NCI-H524 (cell line): Measurements from ENCODE around the gene SLC2A6.

Experiments
- DNase-seq, 2 experiments: peaks; one replicate each; lab custom pipeline; 2025; lab: John Stamatoyannopoulos, UW

The SLC2A6 gene

DNA sequence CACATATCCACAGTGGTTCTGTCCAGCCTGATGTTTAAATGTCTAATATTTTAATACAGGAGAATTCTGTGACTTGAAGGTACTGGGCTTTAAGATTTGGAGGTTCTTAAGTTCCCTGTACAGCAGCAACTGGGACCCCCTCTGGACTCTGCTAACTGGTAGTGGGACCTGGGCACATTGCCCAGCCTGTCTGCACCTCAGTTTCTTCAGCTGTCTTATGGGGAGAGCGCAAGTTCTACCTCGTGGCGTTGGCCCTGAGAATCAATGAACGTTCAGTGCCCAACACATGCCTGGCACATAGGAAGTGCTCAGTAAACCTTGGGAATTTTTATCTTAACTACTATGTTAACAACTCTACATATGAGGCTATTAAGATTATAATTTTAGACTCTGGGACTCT is 1.4 kb downstream of the SLC2A6 start:
- no peak for DNase-seq

DNA sequence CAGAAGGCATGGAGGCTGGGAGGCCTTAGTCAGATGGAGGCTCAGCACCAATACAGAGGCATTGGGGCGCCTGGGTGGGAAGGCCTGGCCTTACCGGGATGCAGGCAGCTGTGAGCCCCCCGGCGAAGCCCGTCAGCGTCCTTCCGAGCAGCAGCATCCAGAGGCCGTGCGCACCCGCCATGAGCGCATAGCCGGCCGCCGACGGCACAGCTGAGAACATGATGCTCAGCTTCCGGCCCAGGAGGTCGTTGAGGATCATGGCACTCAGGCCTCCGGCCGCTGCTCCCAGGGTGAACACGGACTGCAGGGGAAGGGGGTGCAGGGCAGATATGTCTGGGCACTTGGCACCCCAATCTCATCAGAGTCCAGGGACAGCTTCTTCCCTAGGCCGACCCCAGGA is 2.0 kb downstream of the SLC2A6 start:
- DNase-seq, result no peak

DNA sequence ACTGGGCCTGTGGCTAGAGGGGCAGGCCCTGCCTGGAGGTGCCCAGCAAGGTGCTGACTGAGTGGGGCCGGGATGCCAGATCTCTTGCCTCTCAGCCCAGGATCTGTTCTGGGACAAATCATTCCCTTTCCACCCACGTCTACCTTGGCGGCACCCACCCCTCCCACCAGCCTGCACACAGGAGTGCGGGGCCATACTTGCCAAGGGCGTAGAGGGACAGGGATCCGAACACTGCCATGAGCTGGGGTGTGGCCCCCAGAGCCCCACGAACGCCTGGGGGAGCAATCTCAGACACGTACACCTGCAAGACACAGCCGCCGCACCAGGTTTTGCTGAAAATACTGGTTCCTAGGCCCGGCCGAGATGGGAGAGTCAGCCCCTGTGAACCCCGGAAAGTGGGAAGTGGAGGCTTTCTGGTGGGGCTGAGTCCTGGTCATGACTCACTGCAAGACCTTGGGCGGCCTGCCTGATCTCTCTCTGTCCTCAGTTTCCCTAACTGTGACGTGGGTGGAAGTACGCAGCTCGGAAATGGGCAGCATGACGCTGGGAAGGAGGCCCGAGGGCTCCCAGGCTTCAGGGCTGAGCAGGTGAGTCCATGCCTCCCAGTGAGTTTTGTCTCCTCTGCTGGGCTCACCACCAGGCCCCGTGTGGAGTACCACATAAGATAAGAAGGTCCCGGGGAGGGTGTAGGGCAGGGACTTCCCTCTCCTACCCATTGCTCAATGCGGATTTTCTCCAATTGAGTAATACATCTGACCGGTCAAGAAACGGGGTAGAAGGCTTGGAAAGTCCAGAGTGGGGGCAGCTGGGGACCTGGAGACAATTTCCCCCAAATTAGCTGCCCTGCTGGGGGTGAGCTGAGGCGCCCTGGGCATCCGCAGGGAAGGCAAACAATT is 2.6 kb downstream of the SLC2A6 start:
- DNase-seq, result no peak

DNA sequence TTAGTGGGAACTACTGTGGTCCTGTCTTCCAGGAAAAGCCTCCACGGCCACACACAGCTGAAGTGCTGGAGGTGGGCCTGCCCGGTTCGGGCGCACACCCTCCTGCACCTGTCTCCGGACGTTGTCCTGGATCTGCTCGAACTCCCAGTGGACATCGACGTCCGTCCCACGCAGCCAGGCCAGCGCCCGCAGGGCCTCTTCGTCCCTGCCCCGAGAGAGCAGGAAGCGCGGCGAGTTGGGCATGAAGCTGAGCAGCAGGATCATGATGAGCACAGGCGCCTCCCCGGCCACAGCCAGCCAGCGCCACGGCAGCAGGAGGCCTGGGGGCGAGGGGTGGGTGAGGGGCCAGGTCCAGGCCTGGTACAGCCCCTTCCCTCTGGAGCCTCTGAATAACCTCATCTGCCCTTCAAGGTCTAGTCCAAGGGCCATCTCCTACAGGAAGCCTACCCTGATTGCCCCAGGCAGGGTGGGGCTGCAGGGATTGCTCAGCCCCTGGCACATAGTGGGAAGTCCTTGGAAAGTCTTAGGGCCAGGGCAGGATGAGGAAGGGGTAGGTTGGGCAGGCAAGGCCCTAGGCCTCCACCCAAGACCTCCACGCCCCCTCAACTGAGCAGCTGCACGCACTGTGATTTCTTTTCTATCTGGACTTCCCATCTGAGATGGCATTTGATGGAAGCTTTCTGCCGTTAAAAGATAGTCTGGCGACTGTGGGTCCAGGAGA is 3.4 kb downstream of the SLC2A6 start:
- no peak for DNase-seq

DNA sequence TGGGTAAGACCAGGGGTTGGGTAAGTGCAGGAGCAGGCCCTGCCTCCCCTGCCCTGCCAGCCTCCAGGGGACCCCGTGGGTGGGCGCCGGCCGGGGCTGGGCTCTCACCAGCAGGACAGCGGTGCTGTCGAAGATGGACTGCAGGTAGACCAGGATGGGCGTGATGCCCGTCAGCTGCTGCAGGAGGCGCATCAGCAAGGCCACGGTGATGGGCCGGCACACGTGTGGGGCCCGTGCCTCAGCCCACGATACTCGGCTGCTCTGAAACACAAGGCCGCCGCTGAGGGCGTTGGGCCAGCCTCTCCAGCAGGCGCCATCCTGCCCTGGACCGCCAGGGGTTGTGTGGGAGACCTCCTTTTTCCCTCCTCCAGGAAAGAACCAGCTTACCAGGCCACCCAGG is 4.0 kb downstream of the SLC2A6 start:
- no peak for DNase-seq

DNA sequence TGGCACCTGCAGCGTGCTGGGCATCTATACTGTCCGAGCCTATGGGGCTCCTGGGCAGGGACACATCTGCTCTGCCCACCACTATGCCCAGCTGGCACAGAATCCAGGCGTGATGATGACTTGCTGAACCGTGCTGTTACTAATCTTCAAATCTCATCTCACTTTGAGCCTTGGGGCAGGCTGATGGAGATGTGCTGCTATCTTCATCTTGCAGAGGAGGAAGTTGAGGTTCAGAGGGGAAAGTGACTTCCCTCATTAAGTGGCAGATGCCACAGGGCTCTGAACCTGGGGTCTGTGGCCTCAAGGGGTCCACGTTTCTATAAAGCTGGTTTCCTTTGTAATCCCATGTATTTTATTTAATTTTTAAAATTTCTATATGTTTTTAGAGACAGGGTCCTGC is 4.7 kb downstream of the SLC2A6 start:
- no peak for DNase-seq

DNA sequence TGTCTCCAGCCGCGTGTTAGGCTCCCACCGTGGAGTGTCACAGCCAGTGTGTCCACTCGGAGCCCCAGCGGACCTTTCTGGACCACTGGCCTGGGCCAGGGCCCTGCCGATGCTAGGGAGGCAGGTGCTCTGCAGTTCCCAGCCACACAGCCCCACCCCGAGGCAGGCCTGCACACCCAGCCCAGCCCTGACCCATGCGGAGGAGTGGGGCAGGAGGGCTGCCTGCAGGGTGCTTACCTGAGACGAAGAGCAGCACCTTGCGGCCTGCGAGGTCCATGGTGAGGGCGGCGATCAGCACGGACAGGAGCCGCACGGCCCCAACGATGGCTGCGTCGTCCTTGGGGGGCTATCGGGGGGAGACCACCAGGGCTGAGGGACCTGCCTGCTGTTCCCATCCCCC is 5.2 kb downstream of the SLC2A6 start:
- DNase-seq, result no peak

DNA sequence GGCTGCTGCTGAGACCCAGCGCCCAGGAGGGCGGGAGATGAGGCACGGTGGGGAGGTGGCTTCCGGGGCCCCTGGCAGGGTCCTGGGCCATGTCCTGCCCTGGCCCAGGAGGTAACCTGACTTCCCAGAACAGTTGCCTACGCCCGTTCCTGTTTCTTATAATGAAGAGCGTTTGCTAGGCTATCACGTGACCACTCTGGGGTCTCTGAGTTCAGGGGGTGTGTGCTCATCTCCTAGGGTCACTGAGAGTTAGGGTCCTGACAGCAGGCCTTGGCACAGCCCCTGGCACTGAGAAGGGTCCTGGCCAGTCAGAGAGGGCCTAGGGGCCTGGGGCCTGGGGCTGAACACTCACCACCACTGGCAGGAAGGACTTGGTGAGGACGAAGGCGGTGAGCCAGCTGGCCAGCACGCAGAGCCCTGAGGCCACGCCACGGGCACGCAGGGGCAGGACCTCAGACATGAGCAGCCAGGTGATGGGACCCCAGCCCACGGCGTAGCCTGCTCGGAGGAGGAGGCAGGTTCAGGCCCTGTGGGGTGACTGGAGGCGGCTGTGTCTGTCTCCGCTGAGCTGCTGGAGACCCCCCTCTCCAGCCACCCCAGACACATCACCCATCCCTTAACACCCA is 6.0 kb downstream of the SLC2A6 start:
- no peak for DNase-seq

DNA sequence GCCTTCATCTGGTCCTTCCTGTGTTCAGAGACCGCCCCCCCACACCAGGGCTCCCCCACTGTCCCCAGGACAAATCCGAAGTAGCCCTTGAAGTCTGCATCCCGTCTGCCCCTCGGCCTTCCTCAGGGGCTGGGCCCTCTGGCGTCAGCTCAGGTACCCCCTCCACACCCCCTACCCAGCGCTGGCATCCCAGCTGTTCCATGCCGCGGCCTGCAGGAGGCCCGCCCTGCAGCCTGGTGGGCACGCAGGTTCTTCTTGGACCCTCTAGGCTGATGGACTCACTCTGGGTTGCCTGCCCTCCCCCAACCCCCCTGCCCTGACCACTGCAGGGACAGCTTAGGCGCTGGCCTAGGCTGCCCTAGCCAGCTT is 6.6 kb downstream of the SLC2A6 start:
- DNase-seq, result no peak

DNA sequence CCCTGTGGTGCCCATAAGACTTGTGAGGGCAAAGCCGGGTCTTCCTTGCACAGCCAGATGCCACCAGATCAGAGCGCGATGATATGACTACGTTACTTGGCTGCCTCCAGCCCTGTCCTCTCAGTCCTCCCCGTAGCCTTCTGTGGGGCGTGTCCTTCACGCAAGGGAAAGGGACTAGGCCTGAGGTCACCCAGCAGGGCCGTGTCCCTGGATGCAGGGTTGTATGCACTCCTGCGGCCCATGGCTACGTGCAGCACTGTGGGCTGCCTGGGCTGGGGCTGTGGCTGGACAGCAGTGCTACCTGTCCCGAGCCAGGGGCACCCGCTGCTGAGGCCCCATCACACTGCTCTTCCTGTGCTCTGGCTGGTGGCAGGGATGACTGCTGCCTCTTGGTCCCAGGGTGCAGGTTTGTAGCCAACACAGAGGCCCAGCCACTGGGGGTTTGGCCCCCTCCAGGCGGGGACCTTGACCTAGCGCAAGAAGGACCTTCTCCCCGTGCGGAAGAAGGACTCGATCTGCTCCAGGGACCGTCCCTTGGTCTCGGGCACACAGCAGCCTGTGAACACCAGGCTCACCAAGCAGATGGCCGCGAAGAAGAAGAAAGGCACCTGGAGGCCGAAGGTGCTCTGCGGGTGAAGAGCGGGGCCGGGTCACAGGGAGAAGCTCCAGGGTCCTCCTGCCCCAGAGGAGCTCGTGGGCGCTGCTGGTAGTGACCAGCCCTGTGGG is 7.2 kb downstream of the SLC2A6 start:
- DNase-seq, result no peak

DNA sequence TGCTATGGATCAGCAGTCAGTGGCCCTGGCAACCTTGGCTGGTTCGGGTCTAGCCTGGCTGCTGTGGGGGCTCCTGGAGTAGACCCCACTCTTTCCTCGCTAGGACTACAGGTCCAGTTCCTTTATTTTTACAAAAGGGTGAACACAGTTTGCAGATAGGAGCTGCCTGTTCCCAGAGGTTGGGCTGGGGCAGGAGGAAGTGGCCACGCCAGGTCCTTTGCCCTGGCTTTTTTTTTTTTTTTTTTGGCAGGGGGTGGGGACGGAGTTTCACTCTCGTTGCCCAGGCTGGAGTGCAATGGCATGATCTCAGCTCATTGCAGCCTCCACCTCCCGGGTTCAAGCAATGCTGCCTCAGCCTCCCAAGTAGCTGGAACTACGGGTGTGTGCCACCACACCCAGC is 7.9 kb downstream of the SLC2A6 start:
- DNase-seq, result no peak

DNA sequence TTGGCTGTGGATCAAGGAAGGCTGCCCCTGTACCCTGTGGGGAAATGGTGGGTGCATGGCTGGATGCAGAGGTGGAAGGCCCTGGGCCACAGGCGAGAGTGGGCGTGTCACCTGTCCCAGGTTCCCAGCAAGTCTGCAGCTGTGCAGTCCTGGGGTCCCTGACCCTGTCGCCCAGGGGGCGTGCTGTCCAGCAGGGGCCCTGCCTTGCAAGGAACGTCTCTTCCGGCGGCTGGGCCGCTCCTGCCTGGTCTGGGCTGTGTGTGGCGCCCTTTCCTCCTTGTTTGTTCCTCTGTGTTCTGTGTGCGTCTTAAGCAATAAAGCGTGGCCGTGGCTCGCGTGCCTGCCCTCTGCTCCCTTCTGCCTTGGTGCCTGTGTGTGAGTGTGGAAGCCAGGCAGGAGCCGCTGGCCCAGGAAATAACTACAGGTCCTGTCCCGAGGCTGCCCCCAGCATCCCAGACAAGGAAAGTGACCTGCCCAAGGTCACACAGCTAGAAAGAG is 8.4 kb downstream of the SLC2A6 start:
- DNase-seq, result no peak

DNA sequence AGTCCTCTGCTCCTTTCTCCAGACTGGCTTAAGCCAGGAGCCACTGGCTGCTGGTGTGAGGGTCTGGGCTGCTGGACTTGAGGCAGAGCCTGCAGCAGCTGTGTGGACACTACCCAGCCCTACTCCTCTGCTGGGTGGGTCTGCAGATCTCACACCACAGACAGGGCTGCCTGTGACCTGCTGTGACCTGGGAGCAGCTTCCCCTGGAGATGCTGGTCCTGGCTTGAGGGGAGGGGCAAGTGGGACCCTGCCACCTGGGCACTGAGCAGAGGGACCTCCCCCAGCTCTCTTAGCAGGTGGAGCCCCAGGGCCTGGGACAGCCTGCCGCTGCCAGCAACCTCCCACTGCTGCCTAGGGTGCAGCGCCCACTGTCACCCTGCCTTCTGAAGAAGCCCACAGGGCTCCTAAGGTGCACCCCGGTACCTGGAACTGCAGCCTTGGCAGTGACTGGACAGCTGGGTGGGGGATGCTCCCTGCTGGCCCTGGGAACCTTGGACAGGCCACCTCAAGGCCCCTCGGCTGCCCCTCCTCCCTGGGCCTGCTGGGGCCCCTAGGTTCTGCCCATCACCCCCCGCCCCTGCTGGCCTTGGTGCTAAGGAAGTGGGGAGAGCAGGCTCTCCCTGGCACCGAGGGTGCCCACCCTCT is 10.0 kb downstream of the SLC2A6 start:
- DNase-seq, result no peak

DNA sequence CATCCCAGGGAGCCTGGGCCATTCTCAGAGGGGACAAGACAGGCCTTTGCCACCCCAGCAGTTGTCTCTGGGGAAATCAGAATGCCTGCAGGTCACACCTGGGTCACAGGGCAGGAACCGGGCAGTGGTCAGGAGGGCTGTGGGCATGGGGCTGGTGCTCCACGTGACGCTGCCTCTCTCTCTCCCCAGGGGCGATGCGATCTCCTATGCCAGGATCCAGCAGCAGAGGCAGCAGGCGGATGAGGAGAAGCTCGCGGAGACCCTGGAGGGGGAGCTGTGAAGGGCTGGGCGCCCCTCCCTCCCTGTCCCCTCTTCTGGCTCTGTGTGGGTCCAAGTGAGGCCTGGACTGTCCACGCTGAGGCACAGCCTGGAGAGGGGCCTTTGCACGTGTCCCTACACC is 10.5 kb downstream of the SLC2A6 start:
- DNase-seq, result no peak

DNA sequence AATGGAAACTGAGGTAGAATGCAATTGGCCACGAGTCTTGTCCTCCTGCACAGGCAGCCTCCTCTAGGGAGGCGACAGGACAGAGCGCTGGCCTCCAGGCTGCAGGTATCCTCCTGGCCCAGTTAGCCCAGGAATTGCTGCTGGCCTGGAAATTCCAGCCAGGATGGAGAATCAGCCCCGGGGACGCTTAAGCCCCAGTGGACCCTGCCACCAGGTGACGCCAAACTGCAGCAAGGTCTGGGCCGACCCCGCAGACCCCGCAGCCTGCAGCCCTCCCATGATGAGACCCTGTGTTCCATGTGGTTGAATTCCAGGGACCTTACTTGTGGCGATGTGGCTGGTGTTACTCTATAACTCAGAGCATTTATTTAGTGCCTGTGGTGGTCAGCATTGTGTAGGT is 11.8 kb downstream of the SLC2A6 start:
- DNase-seq, result no peak

DNA sequence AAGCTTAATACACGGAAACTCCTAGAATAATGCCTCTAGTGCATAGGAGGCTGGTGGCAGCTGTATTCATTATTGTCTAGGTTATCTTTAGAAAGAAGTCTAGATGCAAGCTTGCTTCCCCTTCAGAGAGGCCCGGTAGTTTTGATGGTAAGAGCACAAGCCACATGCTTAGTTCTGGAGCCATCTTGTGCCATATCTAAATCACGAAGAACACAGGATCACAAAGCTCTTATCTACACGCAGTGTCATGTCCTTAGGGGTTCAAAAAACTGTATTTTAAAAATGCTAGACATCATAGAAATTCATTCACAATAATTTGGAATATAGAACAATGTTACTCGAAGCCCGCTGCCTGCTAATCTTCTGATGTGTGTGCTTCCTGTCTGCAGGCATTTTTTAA is 12.9 kb downstream of the SLC2A6 start:
- DNase-seq, result no peak

DNA sequence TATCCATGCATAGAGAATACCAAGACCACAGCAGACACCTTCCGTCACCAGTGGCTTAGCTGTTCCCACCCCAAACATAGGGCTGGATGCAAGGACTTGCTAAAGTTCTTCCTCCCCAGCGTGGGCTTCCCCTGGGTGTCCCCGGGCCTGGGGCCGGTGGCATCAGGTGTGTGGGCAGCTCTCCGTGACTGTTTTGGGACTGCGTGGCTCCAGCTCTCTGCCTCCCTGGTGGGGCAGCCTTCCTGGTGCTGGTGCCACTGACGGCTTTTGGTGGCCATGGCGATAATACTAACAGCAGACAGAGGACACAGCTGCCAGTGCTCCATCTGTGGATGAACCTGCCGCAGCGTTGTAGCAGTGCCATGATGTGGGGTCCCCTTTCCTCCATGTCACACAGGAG is 14.3 kb downstream of the SLC2A6 start:
- no peak for DNase-seq

DNA sequence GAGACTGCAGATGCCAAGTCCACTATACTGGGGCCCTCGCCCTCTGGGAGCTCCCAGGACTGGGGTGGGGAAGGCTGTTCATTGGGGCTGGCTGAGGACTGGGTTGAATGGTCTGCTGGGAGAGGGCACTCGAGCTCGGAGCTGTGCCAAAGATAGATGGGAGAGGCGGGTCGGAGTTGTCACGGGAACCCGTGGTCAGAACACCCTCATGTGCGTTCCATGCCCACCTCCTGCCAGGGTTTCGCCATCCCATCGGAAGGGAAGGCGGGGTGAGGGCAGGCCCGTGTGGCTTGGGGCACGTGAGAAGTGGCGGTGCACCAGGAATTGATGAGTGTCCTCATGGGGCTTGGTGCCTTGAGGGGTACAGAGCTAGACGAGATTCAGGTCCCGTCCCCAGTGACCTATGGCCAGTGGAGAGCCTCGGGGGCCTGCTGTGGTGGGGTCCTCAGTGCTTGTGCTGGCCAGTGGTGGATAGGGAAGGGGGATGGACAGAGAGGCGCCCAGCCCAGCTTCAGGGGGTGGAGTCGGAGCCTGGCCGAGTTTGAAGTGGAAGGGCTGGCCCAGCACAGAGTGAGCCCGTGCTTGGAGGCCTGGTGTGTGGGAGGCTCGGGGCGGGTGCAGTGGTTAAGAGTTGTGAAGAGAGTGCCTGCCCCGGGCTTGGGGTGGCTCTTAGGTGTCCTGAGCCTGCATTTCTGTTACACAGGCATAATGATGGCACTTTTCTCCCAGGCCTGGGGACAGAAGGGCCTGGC is 14.9 kb downstream of the SLC2A6 start:
- no peak for DNase-seq

DNA sequence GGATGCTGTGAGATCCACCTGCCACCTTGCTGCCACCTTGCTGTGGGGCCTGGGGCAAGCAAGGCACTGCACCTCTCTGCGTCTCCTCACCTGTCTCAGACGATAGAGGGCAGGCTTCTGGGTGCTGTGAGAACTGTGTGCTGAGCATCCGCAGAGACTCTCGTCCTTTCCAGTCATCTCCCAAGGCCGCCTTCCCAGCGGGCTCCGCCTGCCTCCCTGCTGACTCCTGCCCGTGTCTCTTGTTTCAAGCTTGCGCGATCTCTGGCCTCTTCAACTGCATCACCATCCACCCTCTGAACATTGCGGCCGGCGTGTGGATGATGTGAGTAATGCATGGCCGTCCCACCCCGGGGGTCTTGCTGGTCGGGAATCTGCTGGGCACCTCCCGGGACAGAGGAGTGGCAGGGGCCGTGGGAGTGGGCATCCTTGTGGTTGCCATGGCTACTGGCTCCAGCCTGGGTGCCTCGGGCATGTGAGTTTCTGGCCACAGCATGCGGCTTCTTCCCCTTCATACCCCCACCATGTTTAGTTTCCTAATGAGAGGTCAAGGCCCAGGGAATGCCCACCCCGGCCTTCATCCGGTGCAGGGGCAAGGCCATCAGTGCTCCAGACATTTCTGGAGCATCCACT is 15.6 kb downstream of the SLC2A6 start:
- no peak for DNase-seq

DNA sequence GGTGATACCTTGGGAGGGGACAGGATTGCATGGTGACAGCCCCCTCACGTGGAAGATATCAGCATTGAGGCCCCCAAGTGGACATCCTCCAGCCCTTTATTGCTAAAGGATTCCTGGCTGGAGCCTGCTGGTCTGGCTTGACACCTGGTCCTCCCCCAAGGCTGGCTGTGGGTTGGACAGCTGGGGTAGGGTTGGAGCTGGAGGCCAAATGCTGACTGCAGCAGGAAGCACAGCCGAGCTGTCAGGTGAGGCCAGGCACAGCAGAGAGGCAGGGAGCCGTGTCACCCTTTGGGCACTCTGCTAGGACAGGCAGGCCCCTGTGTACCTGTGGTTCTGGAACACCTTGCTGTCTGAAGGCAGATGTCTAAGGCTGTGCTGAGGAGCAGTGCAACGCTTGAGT is 16.9 kb downstream of the SLC2A6 start:
- DNase-seq, result no peak
